HUES64 (cell line): ENCODE data around the gene MSI2.

ENCODE experiments used
- H3K27ac ChIP-seq: 2 replicates; pipeline ENCODE4 v1.7.0; 2013; ENCODE audit warnings: low read depth, low read length, inconsistent platforms
- H3K27me3 ChIP-seq: 2 replicates; pipeline ENCODE4 v1.6.1; 2013; ENCODE audit warnings: mild to moderate bottlenecking, low read length; ENCODE audit not compliant: insufficient read depth
- H3K36me3 ChIP-seq: 2 replicates; pipeline ENCODE4 v1.6.1; 2013; ENCODE audit warnings: mild to moderate bottlenecking, low read length; ENCODE audit not compliant: insufficient read depth
- H3K4me1 ChIP-seq: 2 replicates; pipeline ENCODE4 v1.6.1; 2013; ENCODE audit warnings: mild to moderate bottlenecking, low read length, moderate library complexity; ENCODE audit not compliant: insufficient read depth
- H3K4me3 ChIP-seq: 2 replicates; pipeline ENCODE4 v1.5.1; 2013; ENCODE audit warnings: mild to moderate bottlenecking, low read length, moderate library complexity
- H3K9ac ChIP-seq: 2 replicates; pipeline ENCODE4 v1.6.1; 2013; ENCODE audit warnings: mild to moderate bottlenecking, low read depth, low read length
- H3K9me3 ChIP-seq: 2 replicates; pipeline ENCODE4 v1.6.1; 2013; ENCODE audit warnings: low read depth, low read length; ENCODE audit not compliant: insufficient read depth
- WGBS: fragments of 150-250, 120-280 bp; methylation state at CpG from one replicate; pipeline ENCODE4 v1.1.7; 2013; ENCODE audit warnings: missing lambda C conversion rate; 5-methylcytosine and 5-hydroxymethylcytosine counted together

Gene MSI2

GRCh38 chr17:57542510-57542909, 286.2 kb downstream of the MSI2 start:
- no peak overlapping the region for H3K4me3 ChIP-seq
- no peaks in the 10 kb centered on the region for H3K9me3 ChIP-seq
- 96% methylated on average over 4 of the region's 4 CpGs for WGBS
- no peaks in the 10 kb centered on the region for H3K27me3 ChIP-seq
- no peaks in the 10 kb centered on the region for H3K36me3 ChIP-seq
- peaks cover 51% of the 10 kb centered on the region for H3K4me1 ChIP-seq
- no peak overlapping the region for H3K9ac ChIP-seq
- H3K27ac ChIP-seq = no peak overlapping the region

DNA sequence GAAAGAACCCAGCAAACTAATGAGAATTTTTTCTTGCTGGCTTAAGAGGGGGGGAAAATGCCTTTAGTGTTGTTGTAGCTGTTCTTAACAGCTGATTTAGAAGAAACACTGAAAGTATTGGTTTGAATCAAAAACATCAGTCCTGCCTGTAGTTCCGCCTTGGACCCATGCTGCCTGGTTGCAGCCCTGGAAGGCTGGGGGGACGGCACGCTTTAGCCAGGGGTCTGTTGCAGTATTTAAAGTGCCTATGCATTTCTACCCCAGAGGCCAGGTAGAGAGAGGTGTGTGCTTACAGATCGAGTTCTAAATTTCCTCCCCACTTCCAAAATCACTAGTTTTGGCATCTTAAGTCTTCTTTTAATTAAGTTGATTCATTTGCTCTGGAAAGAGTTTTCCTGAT, 286.9 kb downstream of the MSI2 start:
- Histone ChIP-seq H3K36me3 (no peaks in the 10 kb centered on the region), H3K27ac (no peak overlapping the region), H3K9me3 (no peaks in the 10 kb centered on the region), H3K4me1 (peaks cover 50% of the 10 kb centered on the region), H3K9ac (no peak overlapping the region), H3K27me3 (no peaks in the 10 kb centered on the region), H3K4me3 (no peak overlapping the region)
- WGBS = 84% methylated on average over 3 of the region's 4 CpGs

DNA sequence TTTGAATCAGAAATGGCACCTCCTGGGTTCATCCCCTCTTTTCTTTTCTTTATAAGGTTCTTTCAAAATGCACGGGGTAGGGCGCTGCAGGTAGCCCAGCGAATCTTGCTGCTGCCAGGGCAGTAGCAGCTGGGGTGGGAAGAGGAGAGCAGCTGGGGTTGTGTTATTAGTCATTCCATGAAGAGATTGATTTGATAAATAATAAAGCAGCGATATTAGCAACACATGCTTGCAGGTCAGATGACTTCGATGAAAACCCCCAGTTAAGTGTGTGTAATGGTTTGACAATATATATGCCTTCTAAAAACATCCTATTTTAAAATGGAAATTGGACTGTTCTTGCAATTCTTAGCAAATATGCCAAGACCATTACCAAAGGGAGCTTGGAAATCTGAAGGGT, 288.1 kb downstream of the MSI2 start:
- peaks cover 51% of the 10 kb centered on the region for H3K4me1 ChIP-seq
- H3K9ac ChIP-seq = no peak overlapping the region
- H3K27ac ChIP-seq = no peak overlapping the region
- no peaks in the 10 kb centered on the region for H3K9me3 ChIP-seq
- H3K27me3 ChIP-seq = no peaks in the 10 kb centered on the region
- H3K36me3 ChIP-seq = no peaks in the 10 kb centered on the region
- no peak overlapping the region for H3K4me3 ChIP-seq
- WGBS = 84% methylated on average over 5 of the region's 5 CpGs

GRCh38 chr17:57544834-57545463, 288.6 kb downstream of the MSI2 start:
- H3K4me1 ChIP-seq = peaks cover 56% of the 10 kb centered on the region
- no peaks in the 10 kb centered on the region for H3K36me3 ChIP-seq
- H3K4me3 ChIP-seq = no peak overlapping the region
- H3K27ac ChIP-seq = no peak overlapping the region
- WGBS = 84% methylated on average over 7 of the region's 7 CpGs
- H3K9ac ChIP-seq = no peak overlapping the region
- no peaks in the 10 kb centered on the region for H3K27me3 ChIP-seq
- no peaks in the 10 kb centered on the region for H3K9me3 ChIP-seq

GRCh38 chr17:57545731-57546342, 289.5 kb downstream of the MSI2 start:
- no peak overlapping the region for H3K4me3 ChIP-seq
- H3K4me1 ChIP-seq = peaks cover 65% of the 10 kb centered on the region
- H3K9ac ChIP-seq = no peak overlapping the region
- 85% methylated on average over 19 of the region's 19 CpGs for WGBS
- no peaks in the 10 kb centered on the region for H3K27me3 ChIP-seq
- H3K9me3 ChIP-seq = no peaks in the 10 kb centered on the region
- no peak overlapping the region for H3K27ac ChIP-seq
- no peaks in the 10 kb centered on the region for H3K36me3 ChIP-seq

DNA sequence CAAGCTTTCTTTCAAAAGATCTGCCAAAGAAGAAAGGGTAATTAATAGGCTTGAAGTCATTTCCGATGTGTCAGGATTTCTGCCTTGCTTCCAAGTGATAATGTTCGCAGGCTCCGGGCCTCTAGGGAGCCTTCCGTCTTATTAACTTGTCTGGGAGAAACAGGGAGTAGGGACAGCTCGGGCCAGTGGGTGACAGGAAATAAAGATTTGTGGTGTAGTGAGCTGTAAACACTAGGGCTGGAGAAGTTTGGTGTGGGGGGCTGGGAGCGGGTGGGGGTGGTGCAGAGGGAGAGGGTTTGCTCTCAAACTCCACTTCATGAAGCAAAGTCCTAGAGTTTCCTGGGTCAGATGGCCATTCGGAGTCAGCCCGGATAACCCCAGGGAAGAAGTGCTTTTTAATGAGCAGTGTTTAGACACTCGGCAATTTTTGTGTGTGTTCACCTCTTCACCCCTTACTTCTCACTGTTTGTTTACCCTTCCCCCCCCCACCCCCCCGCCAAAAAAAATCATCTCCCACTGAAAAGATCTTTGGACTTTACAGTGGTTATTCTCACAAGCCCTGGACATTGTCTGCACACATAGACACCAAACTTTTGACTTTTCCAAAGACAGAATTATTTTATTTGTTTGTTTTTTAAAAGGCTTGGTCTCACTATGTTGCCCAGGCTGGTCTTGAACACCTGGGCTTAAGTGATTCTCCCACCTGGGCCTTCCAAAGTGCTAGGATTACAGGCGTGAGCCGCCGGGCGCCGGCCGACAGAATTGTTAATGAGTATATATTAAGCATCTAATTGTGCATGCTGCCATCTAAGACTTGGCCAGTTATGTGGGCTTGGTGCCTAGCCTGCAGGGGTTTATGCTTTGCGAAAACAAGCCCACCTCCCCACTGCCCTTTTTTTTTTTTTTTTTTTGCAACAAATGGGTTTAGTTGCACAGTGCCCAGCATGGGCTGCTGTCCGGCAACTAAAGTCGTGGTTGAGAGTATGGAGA, 292.4 kb downstream of the MSI2 start:
- H3K27me3 ChIP-seq = no peaks in the 10 kb centered on the region
- H3K36me3 ChIP-seq = no peaks in the 10 kb centered on the region
- peaks cover 81% of the 10 kb centered on the region for H3K4me1 ChIP-seq
- H3K27ac ChIP-seq = peak overlapping the region; percentile 24; the same call in 1 of the 2 replicates
- H3K4me3 ChIP-seq = no peak overlapping the region
- no peak overlapping the region for H3K9ac ChIP-seq
- H3K9me3 ChIP-seq = no peaks in the 10 kb centered on the region
- WGBS = 70% methylated on average over 18 of the region's 19 CpGs

DNA sequence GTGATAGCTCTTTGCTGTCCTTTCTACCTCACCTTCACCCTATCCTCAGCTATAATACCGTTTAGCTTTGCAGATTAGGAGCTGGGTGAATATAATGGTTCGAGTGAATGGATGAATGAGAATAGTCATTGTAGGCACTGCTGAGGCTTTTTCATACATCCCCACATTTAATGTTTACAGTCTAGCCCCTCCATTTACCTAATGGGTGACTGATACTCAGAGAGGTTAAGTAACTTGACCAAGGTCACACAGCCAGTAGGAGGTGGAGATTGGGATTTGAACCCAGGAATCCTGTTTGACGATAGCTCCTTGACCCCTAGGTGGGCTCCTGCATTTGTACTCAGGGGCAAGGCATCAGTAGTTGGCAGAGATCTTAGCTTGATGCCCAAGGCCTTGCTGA, 293.1 kb downstream of the MSI2 start:
- no peak overlapping the region for H3K27ac ChIP-seq
- H3K27me3 ChIP-seq = no peaks in the 10 kb centered on the region
- H3K4me3 ChIP-seq = no peak overlapping the region
- H3K36me3 ChIP-seq = no peaks in the 10 kb centered on the region
- peaks cover 81% of the 10 kb centered on the region for H3K4me1 ChIP-seq
- H3K9me3 ChIP-seq = no peaks in the 10 kb centered on the region
- no peak overlapping the region for H3K9ac ChIP-seq
- 78% methylated on average over 1 of the region's 3 CpGs for WGBS

- H3K4me1 ChIP-seq = peaks cover 80% of the 10 kb centered on the region
- H3K4me3 ChIP-seq = no peak overlapping the region
- H3K27ac ChIP-seq = no peak overlapping the region
- no peak overlapping the region for H3K9ac ChIP-seq
- no peaks in the 10 kb centered on the region for H3K36me3 ChIP-seq
- WGBS = 54% methylated on average over 10 of the region's 10 CpGs
- no peaks in the 10 kb centered on the region for H3K27me3 ChIP-seq
- H3K9me3 ChIP-seq = no peaks in the 10 kb centered on the region
These were observed 293.7 kb downstream of the MSI2 start for GRCh38 chr17:57550016-57550415.

DNA sequence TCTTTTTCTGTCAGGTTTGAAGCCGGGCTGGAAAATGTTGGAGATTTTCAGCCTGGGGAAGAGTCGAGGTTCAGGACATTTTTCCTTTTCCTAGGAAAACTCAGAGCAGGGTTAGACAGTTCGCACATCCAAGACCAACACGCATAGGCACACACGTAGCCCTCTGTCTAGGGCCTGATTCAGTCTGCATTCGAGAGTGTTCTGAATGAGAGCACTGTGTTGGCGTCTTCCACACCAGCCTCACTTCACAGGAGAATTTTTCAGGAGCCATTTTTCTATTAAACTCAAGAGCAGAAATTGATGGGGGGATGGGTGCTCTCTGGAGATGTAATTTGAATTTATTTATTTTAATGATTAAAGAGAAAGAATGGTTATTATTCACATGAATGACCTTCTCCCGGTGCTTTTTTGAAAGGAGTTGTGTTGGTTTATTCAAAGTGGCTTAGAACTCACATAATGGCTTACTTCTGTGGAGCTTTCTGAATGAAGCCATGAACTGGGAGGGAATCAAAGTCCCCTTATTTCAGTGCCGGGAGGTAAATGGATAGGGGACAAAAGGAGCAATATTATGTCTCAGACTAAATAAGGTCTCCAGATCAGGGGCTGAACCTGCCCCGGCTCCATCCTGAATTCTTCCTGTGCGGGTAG, 294.5 kb downstream of the MSI2 start:
- Histone ChIP-seq H3K27ac (no peak overlapping the region), H3K36me3 (no peaks in the 10 kb centered on the region), H3K4me1 (peaks cover 72% of the 10 kb centered on the region), H3K27me3 (no peaks in the 10 kb centered on the region), H3K9ac (no peak overlapping the region), H3K9me3 (no peaks in the 10 kb centered on the region), H3K4me3 (no peak overlapping the region)
- 89% methylated on average over 11 of the region's 11 CpGs for WGBS

DNA sequence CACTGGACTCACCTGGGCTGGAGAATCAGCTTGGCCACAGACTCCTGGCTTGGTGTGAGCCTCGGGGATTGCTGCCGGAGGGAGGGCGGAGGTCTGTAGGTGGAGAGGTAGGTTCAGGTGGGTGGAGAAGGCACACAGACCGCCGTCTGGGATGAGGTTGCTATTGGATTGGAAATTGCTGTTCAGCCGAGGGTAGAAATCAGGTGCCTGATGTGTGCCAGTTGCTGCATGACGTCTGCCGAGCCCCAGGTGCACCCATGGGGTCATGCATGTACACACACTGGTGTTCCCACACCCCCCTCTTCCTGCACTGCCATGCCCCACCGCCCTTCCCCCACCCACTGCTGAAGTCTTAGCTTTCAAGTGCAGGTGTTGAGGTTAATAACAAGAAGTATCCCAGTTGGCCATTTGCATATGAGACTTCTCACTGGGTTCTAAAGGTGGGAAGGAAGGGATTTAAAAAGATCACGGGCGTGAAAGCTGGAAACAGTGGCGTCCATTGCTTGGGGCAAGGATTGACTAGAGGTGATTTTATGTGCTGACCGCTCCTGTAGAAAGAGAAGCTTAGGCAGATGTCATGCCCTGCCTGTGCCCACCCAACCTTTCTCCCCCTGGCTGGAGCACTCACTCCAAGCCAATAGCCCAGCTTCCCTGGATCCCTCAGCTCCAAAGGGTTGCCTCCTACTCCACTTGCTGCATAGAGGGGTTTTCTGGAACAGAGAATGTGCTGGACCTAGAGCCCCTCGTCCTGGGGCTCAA, 295.2 kb downstream of the MSI2 start:
- Histone ChIP-seq H3K4me3 (no peak overlapping the region), H3K9ac (no peak overlapping the region), H3K36me3 (no peaks in the 10 kb centered on the region), H3K4me1 (peaks cover 67% of the 10 kb centered on the region), H3K9me3 (no peaks in the 10 kb centered on the region), H3K27me3 (no peaks in the 10 kb centered on the region), H3K27ac (no peak overlapping the region)
- WGBS = 74% methylated on average over 14 of the region's 14 CpGs
